NCI-H187 (cell line): Measurements from ENCODE around the gene IMPA2.
A peak's percentile ranks its signal among the peaks of the same experiment; 100 is the strongest.
"Not testable (repeated sequence)": the region's sequence is repeated elsewhere in the genome, so short reads cannot be mapped to it uniquely, and the experiment has no call there.

Experiments used
- DNase-seq, 2 experiments: peaks; one replicate each; lab custom pipeline; 2025; lab: John Stamatoyannopoulos, UW

IMPA2 gene

GRCh38 chr18:12028040-12028628, 46.8 kb downstream of the IMPA2 start:
- no peak for DNase-seq

- no peak for DNase-seq
Observed at GRCh38 chr18:12028674-12029073, 47.4 kb downstream of the IMPA2 start.

GRCh38 chr18:12029786-12030584, 48.7 kb downstream of the IMPA2 start:
- DNase-seq, result no peak

- DNase-seq, result peak in 1 of 2 experiments; percentile 18
Observed at GRCh38 chr18:12030670-12031069, 49.4 kb downstream of the IMPA2 start.

GRCh38 chr18:12031181-12031580, 49.9 kb downstream of the IMPA2 start:
- DNase-seq, result no peak

GRCh38 chr18:12031846-12032245, 50.5 kb downstream of the IMPA2 start:
- no peak for DNase-seq

GRCh38 chr18:12032786-12033642, 51.7 kb downstream of the IMPA2 start:
- DNase-seq, result no peak

- DNase-seq, result no peak
Observed at GRCh38 chr18:12033643-12034025, 52.3 kb downstream of the IMPA2 start.

GRCh38 chr18:12034241-12035100, 53.2 kb downstream of the IMPA2 start:
- DNase-seq, result no peak

GRCh38 chr18:12035481-12035880, 54.2 kb downstream of the IMPA2 start:
- no peak for DNase-seq

- DNase-seq, result no peak
Observed at GRCh38 chr18:12036201-12036751, 55.0 kb downstream of the IMPA2 start.

GRCh38 chr18:12038082-12038638, 56.9 kb downstream of the IMPA2 start:
- no peak for DNase-seq

GRCh38 chr18:12038639-12039539, 57.6 kb downstream of the IMPA2 start:
- peak in 1 of 2 experiments; percentile 23 for DNase-seq

- not testable (repeated sequence) for DNase-seq
Observed at GRCh38 chr18:12039540-12039930, 58.2 kb downstream of the IMPA2 start.

GRCh38 chr18:12041561-12041960, 60.3 kb downstream of the IMPA2 start:
- DNase-seq, result no peak

GRCh38 chr18:12043811-12044210, 62.5 kb downstream of the IMPA2 start:
- no peak for DNase-seq

GRCh38 chr18:12044591-12044990, 63.3 kb downstream of the IMPA2 start:
- DNase-seq, result no peak

- no peak for DNase-seq
Observed at GRCh38 chr18:12046046-12046750, 64.9 kb downstream of the IMPA2 start.

GRCh38 chr18:12046751-12047335, 65.5 kb downstream of the IMPA2 start:
- DNase-seq, result no peak
